ENCODE measurements around the gene CDH11. TPM values are rescaled to one million over a fixed set of nuclear protein-coding genes. Genes with fewer than 3 reads are reported as not detected.

CDH11 gene
- total and polyA plus RNA-seq, 10 of the 15 experiments (the other 5 are each of a cell fraction or from before 2014, with no cell fraction given) = 0.31 to 9.7 (median 0.87) TPM

DNA sequence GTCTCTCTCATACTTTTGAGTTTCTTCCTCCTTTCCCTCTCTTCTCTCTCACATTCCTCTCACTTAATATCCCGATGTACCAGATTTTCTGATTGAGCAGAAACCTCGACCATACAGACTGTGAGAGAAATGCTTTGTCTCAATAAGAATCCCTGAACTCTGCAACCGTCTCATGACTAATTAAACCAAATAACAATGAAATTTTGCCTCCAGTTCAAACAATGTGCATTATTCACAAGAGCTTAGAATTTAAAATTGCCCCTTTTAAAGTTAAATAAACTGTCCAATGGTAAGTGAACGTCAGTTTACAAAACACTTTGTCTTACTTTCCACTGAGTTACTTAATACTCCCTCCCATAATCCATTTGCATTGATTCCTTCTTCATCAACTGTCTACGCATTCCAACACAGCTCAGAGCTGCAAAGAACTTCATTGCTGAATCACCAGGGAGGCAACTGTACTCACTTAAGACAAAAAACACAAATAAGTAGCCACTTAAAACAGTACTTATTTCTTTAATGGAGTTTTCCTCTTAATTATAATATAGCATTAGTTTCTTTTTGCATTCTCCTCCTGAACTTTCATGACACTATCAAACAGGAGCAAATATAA is 4.9 kb downstream of the CDH11 start:
- Histone ChIP-seq H2AFZ (ENCODE audit: control insufficient read depth, low read depth, low read length) (no peak overlapping the region), H3K4me2 (ENCODE audit: control insufficient read depth, insufficient read depth) (no peak overlapping the region), H3K4me1 (ENCODE audit: control insufficient read depth, insufficient read depth, low read length) (no peaks in the 10 kb centered on the region), H3K27me3 (replicated peaks in 1 of 2; ENCODE audit: control insufficient read depth in 2 of 2, insufficient read depth in 2 of 2, low read length in 1 of 2) (no peaks in the 10 kb centered on the region; a peak in 2 of 4 replicates), H3K27ac (ENCODE audit: control insufficient read depth, insufficient read depth) (no peak overlapping the region), H3K4me3 (no peak overlapping the region), H3K79me2 (ENCODE audit: control insufficient read depth, insufficient read depth, low read length) (no peaks in the 10 kb centered on the region), H3K9me3 (replicated peaks; ENCODE audit: control insufficient read depth, insufficient read depth, low read length) (no peaks in the 10 kb centered on the region), H3K9ac (ENCODE audit: control insufficient read depth, insufficient read depth, low read length) (no peak overlapping the region), H4K20me1 (ENCODE audit: control insufficient read depth, insufficient read depth) (no peaks in the 10 kb centered on the region), H3K36me3 (ENCODE audit: control insufficient read depth in 2 of 2, insufficient read depth in 2 of 2, low read length in 1 of 2) (no peaks in the 10 kb centered on the region)
- in situ Hi-C loops (cut with MboI) = loop anchor here (5.0 to 25.0 kb wide), 2 partner anchors 1030 to 1755 kb away; no protein-coding TSS in a partner anchor
- ChIA-PET POLR2A (no interaction called here), CTCF (interaction anchor here (1.0 to 1.6 kb wide), 7 partner anchors 10 to 1656 kb away, joined by 3 to 5 read pairs (median 4); no protein-coding TSS in a partner anchor), SMC1A (ENCODE audit: uncharacterized antibody, unreplicated experiment) (interaction anchor here (1.4 to 1.6 kb wide), 2 partner anchors 11 to 1654 kb away, joined by 3 to 6 read pairs; no protein-coding TSS in a partner anchor), RAD21 (ENCODE audit: unreplicated experiment) (no interaction called here)
- intact Hi-C loops (cut with micrococcal nuclease; ENCODE audit: unreplicated experiment) = loop anchor here (5.0 to 10.0 kb wide), 2 partner anchors 222 to 1030 kb away; no protein-coding TSS in a partner anchor
- ATAC-seq = no peak
- FAIRE-seq = no peak
- TF ChIP-seq JUND (IDR thresholded peaks at IDR 0.05; ENCODE audit: low read depth, low read length) (no peak), MTA3 (IDR thresholded peaks at IDR 0.05; ENCODE audit: borderline replicate concordance, low read length) (no peak), SREBF2 (IDR thresholded peaks at IDR 0.05; ENCODE audit: low read length) (no peak), ZNF207 (IDR thresholded peaks at IDR 0.05; ENCODE audit: borderline replicate concordance) (no peak), ASH2L (IDR thresholded peaks at IDR 0.05; ENCODE audit: borderline replicate concordance, low read depth) (no peak), RAD21 (IDR thresholded peaks at IDR 0.05; ENCODE audit: insufficient read depth, low read depth, low read length) (no peak), RCOR1 (conservative IDR thresholded peaks at IDR 0.05; ENCODE audit: low read depth, low read length) (no peak), HCFC1 (IDR thresholded peaks at IDR 0.05; ENCODE audit: low read length) (no peak), SIN3A (IDR thresholded peaks at IDR 0.05; ENCODE audit: low read depth, low read length) (no peak), ZNF622 (IDR thresholded peaks at IDR 0.05) (no peak), EGR1 (IDR thresholded peaks at IDR 0.05; ENCODE audit: borderline replicate concordance in 1 of 2, low read depth in 2 of 2, low read length in 2 of 2) (no peak), KDM1A (IDR thresholded peaks at IDR 0.05; ENCODE audit: borderline replicate concordance) (no peak), NFIC (IDR thresholded peaks at IDR 0.05; ENCODE audit: low read depth, low read length) (no peak), JUNB (IDR thresholded peaks at IDR 0.05) (no peak), HDGF (IDR thresholded peaks at IDR 0.05) (no peak), GABPA (IDR thresholded peaks at IDR 0.05; ENCODE audit: low read depth) (no peak), RBBP5 (conservative IDR thresholded peaks at IDR 0.05) (no peak)
- TF ChIP-seq, protein P1, sequence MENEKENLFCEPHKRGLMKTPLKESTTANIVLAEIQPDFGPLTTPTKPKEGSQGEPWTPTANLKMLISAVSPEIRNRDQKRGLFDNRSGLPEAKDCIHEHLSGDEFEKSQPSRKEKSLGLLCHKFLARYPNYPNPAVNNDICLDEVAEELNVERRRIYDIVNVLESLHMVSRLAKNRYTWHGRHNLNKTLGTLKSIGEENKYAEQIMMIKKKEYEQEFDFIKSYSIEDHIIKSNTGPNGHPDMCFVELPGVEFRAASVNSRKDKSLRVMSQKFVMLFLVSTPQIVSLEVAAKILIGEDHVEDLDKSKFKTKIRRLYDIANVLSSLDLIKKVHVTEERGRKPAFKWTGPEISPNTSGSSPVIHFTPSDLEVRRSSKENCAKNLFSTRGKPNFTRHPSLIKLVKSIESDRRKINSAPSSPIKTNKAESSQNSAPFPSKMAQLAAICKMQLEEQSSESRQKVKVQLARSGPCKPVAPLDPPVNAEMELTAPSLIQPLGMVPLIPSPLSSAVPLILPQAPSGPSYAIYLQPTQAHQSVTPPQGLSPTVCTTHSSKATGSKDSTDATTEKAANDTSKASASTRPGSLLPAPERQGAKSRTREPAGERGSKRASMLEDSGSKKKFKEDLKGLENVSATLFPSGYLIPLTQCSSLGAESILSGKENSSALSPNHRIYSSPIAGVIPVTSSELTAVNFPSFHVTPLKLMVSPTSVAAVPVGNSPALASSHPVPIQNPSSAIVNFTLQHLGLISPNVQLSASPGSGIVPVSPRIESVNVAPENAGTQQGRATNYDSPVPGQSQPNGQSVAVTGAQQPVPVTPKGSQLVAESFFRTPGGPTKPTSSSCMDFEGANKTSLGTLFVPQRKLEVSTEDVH (IDR thresholded peaks at IDR 0.05; ENCODE audit: low read depth, partially characterized antibody) = no peak
- TF ChIP-seq, protein P2, sequence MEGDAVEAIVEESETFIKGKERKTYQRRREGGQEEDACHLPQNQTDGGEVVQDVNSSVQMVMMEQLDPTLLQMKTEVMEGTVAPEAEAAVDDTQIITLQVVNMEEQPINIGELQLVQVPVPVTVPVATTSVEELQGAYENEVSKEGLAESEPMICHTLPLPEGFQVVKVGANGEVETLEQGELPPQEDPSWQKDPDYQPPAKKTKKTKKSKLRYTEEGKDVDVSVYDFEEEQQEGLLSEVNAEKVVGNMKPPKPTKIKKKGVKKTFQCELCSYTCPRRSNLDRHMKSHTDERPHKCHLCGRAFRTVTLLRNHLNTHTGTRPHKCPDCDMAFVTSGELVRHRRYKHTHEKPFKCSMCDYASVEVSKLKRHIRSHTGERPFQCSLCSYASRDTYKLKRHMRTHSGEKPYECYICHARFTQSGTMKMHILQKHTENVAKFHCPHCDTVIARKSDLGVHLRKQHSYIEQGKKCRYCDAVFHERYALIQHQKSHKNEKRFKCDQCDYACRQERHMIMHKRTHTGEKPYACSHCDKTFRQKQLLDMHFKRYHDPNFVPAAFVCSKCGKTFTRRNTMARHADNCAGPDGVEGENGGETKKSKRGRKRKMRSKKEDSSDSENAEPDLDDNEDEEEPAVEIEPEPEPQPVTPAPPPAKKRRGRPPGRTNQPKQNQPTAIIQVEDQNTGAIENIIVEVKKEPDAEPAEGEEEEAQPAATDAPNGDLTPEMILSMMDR (IDR thresholded peaks at IDR 0.05 in 2 of 3, conservative IDR thresholded peaks at IDR 0.05 in 1 of 3; ENCODE audit: control insufficient read depth in 2 of 3, extremely low read depth in 1 of 3, insufficient read depth in 1 of 3, low read depth in 3 of 3, low read length in 3 of 3) = no peak
- TF ChIP-seq, protein P3, sequence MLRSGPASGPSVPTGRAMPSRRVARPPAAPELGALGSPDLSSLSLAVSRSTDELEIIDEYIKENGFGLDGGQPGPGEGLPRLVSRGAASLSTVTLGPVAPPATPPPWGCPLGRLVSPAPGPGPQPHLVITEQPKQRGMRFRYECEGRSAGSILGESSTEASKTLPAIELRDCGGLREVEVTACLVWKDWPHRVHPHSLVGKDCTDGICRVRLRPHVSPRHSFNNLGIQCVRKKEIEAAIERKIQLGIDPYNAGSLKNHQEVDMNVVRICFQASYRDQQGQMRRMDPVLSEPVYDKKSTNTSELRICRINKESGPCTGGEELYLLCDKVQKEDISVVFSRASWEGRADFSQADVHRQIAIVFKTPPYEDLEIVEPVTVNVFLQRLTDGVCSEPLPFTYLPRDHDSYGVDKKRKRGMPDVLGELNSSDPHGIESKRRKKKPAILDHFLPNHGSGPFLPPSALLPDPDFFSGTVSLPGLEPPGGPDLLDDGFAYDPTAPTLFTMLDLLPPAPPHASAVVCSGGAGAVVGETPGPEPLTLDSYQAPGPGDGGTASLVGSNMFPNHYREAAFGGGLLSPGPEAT (IDR thresholded peaks at IDR 0.05; ENCODE audit: low read depth) = no peak
- no TSS peak for BruUV-seq (replicated peaks)
- DNase-seq (ENCODE audit: low read depth, low spot score) = no peak
- WGBS (ENCODE audit: insufficient coverage, insufficient replicate concordance, low lambda C conversion rate, missing lambda C conversion rate) = 1% methylated on average over 5 of the region's 5 CpGs

Data from GM12878 (cell line).